Measurements from ENCODE around the gene FSTL3. TPM values are rescaled to one million over a fixed set of nuclear protein-coding genes. Genes with fewer than 3 reads are reported as not detected.

FSTL3 gene
- total and polyA plus RNA-seq, 2 of the 13 experiments (the other 11 are each of a cell fraction or from before 2014, with no cell fraction given), result 13.5 to 15.6 TPM

DNA sequence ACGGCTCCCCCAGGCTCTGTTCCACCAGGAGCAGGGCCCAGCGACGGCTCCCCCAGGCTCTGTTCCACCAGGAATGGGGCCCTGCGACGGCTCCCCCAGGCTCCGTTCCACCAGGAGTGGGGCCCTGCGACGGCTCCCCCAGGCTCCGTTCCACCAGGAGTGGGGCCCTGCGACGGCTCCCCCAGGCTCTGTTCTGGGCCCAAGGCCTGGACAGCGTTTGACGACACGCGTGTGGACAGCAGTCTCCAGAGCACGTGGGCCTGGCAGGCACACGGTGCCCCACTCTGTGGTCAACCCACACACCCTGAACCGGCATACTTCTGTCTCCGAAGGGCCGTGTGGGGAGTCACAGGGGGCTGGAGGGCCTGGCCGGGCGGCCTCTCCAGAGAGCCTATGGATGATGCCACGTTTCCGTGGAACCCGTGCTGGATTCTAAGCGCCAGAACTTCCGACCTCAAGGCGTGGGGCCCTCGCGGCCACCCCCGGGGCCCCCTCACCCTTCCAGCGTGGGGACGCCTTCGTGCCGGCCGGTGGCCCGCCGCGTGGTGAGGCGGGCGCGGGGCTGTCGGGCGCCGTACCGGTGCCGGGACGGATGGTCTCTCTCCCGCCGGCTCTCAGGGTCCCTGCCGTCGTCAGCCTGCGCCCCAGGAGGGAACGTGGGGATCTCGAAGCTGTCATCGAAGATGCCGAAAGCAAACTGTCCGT, 24.9 kb upstream of the FSTL3 start:
- DNase-seq (ENCODE audit: low spot score) (no peak), FAIRE-seq (no peak), ATAC-seq (no peak)
- peaks cover 49% of the 10 kb centered on the region for H4K20me1 ChIP-seq (ENCODE audit: insufficient read depth, low read length)
- ChIA-PET CTCF (ENCODE audit: low intra/inter-chr PET ratio, low total read pairs) (no interaction called here), POLR2A (no interaction called here)
- peaks cover 38% of the 10 kb centered on the region for H3K79me2 ChIP-seq (ENCODE audit: insufficient read depth, low read length)
- 99% methylated on average over 36 of the region's 58 CpGs for WGBS (ENCODE audit: low lambda C conversion rate)
- TF ChIP-seq AGO2 (optimal IDR thresholded peaks at IDR 0.05; ENCODE audit: low read depth, low read length) (peak; percentile 72), ZNF292 (CRISPR knock-in tag; IDR thresholded peaks at IDR 0.05; ENCODE audit: borderline replicate concordance, low read depth) (no peak)
- no peak overlapping the region for H2AFZ ChIP-seq (ENCODE audit: low read length)
- no peak overlapping the region for H3K27ac ChIP-seq (ENCODE audit: extremely low read length, insufficient read depth, low read length)
- no peak overlapping the region for H3K4me3 ChIP-seq (replicated peaks in 1 of 3; ENCODE audit: insufficient read depth in 1 of 3, low read depth in 2 of 3, low read length in 3 of 3)
- no peaks in the 10 kb centered on the region for H3K9me3 ChIP-seq (ENCODE audit: low read length)
- peaks cover 6% of the 10 kb centered on the region; the same call in 1 of the 2 replicates for H3K4me1 ChIP-seq (ENCODE audit: insufficient read depth, low read length)
- intact Hi-C loops (cut with micrococcal nuclease; ENCODE audit: unreplicated experiment) (no loop called here), in situ Hi-C loops (cut with HindIII; ENCODE audit: extremely low pct_ligation_motif_present, low pct_unique_long_range_greater_than_20kb) (no loop called here)
- H3K27me3 ChIP-seq (ENCODE audit: control insufficient read depth in 1 of 2, insufficient read depth in 2 of 2, low read length in 2 of 2), result no peaks in the 10 kb centered on the region
- no TSS peak for BruUV-seq (replicated peaks)
- no peak overlapping the region for H3K4me2 ChIP-seq (ENCODE audit: low read depth, low read length)
- H3K9ac ChIP-seq (ENCODE audit: insufficient read depth, low read depth, low read length), result no peak overlapping the region
- H3K36me3 ChIP-seq (replicated peaks in 1 of 2; ENCODE audit: control insufficient read depth in 1 of 2, insufficient read depth in 2 of 2, low read length in 2 of 2), result peaks cover 34 to 69% of the 10 kb centered on the region in 2 experiments; a peak in 4 of 5 replicates

DNA sequence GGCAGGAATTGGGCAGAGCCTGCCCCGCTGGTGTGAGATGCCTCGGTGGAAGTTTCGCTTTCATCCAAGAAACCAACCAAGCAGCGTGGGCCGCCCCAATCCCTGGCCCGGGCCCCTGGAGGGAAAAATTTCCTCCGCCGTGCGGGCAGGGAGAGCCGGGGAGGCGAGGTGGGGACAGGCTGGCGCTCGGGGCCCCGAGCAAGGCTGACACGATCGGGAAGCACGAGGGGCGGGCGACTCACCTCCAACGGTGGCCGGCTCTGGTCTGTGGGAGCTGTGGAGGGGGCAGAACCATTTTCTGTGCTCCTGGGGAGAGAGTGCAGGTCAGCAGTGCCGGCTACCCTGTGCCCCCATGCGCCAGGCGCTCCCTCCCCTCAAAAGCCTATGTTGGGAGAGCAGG, 24.2 kb upstream of the FSTL3 start:
- Histone ChIP-seq H3K4me2 (ENCODE audit: low read depth, low read length) (no peak overlapping the region), H3K27me3 (ENCODE audit: control insufficient read depth in 1 of 2, insufficient read depth in 2 of 2, low read length in 2 of 2) (no peaks in the 10 kb centered on the region), H3K79me2 (ENCODE audit: insufficient read depth, low read length) (peaks cover 45% of the 10 kb centered on the region), H4K20me1 (ENCODE audit: insufficient read depth, low read length) (peaks cover 57% of the 10 kb centered on the region), H3K27ac (ENCODE audit: extremely low read length, insufficient read depth, low read length) (no peak overlapping the region), H2AFZ (ENCODE audit: low read length) (no peak overlapping the region), H3K4me1 (ENCODE audit: insufficient read depth, low read length) (peaks cover 6% of the 10 kb centered on the region; the same call in 1 of the 2 replicates), H3K9me3 (ENCODE audit: low read length) (no peaks in the 10 kb centered on the region), H3K36me3 (replicated peaks in 1 of 2; ENCODE audit: control insufficient read depth in 1 of 2, insufficient read depth in 2 of 2, low read length in 2 of 2) (peaks cover 34 to 64% of the 10 kb centered on the region in 2 experiments; a peak in 4 of 5 replicates), H3K9ac (ENCODE audit: insufficient read depth, low read depth, low read length) (no peak overlapping the region), H3K4me3 (replicated peaks in 1 of 3; ENCODE audit: insufficient read depth in 1 of 3, low read depth in 2 of 3, low read length in 3 of 3) (no peak overlapping the region)
- FAIRE-seq (no peak), DNase-seq (ENCODE audit: low spot score) (no peak), ATAC-seq (no peak)
- ChIA-PET CTCF (ENCODE audit: low intra/inter-chr PET ratio, low total read pairs) (no interaction called here), POLR2A (no interaction called here)
- WGBS (ENCODE audit: low lambda C conversion rate), result 96% methylated on average over 17 of the region's 24 CpGs
- intact Hi-C loops (cut with micrococcal nuclease; ENCODE audit: unreplicated experiment), result no loop called here
- in situ Hi-C loops (cut with HindIII; ENCODE audit: extremely low pct_ligation_motif_present, low pct_unique_long_range_greater_than_20kb), result no loop called here
- TF ChIP-seq, protein P1, sequence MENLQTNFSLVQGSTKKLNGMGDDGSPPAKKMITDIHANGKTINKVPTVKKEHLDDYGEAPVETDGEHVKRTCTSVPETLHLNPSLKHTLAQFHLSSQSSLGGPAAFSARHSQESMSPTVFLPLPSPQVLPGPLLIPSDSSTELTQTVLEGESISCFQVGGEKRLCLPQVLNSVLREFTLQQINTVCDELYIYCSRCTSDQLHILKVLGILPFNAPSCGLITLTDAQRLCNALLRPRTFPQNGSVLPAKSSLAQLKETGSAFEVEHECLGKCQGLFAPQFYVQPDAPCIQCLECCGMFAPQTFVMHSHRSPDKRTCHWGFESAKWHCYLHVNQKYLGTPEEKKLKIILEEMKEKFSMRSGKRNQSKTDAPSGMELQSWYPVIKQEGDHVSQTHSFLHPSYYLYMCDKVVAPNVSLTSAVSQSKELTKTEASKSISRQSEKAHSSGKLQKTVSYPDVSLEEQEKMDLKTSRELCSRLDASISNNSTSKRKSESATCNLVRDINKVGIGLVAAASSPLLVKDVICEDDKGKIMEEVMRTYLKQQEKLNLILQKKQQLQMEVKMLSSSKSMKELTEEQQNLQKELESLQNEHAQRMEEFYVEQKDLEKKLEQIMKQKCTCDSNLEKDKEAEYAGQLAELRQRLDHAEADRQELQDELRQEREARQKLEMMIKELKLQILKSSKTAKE (CRISPR knock-in tag; IDR thresholded peaks at IDR 0.05; ENCODE audit: borderline replicate concordance), result no peak
- TF ChIP-seq AGO2 (optimal IDR thresholded peaks at IDR 0.05; ENCODE audit: low read depth, low read length), result peak; percentile 9
- 0 out of 2 replicates have a peak, but pooled peaks have one; percentile 32 for TF ChIP-seq RBFOX2 (IDR thresholded peaks at IDR 0.05; ENCODE audit: low read depth, low read length)
- no peak for TF ChIP-seq PHF8 (CRISPR knock-in tag; IDR thresholded peaks at IDR 0.05)
- no TSS peak for BruUV-seq (replicated peaks)

Data from HepG2 (cell line).